Activated CD4-positive, alpha-beta T cell treated with anti-CD3 and anti-CD28 coated beads, Interleukin-2, amount 50 U/mL, for 16 hours (primary cell): ENCODE data around the gene MCEMP1.
"Not testable (repeated sequence)": the region's sequence is repeated elsewhere in the genome, so short reads cannot be mapped to it uniquely, and the experiment has no call there.

Experiments used
- DNase-seq: peaks from one replicate; pipeline ENCODE4 v3.0.0-alpha.2; 2020

The MCEMP1 gene

DNA sequence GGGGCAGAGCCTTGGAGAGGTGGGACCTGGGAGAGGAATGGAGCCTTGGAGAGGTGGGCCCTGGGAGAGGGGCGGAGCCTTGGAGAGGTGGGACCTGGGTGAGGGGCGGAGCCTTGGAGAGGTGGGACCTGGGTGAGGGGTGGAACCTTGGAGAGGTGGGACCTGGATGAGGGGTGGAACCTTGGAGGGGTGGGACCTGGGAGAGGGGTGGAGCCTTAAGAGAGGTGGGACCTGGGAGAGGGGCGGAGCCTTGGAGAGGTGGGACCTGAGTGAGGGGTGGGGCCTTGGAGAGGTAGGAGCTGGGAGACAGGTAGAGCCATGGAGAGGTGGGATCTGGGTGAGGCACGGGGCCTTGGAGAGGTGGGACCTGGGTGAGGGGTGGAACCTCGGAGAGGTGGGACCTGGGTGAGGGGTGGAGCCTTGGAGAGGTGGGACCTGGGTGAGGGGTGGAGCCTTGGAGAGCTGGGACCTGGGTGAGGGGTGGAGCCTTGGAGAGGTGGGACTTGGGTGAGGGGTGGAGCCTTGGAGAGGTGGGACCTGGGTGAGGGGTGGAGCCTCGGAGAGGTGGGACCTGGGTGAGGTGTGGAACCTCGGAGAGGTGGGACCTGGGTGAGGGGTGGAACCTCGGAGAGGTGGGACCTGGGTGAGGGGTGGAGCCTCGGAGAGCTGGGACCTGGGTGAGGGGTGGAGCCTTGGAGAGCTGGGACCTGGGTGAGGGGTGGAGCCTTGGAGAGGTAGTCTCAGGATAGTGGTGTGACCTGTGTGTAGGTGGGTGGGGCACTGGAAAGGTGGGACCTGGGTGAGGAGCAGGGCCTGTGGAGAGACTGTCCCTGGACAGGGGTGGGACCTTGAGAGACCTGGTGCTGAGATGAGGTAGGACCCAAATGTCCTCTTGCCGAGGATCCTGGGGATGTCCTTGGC lies 33.0 kb upstream of the MCEMP1 start:
- not testable (repeated sequence) for DNase-seq

DNA sequence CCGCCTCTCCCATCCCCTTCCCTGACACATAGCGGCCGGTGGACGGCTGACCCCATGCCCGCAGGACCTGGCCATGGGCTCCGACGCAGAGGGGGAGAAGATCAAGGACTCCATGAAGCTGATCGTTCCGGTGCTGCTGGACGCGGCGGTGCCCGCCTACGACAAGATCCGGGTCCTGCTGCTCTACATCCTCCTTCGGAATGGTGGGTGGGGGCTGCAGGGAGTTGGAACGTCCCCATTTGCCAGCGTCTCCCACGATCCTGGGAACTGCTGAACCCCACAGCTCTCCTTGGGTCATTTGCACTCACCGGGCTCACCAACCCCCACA lies 32.4 kb upstream of the MCEMP1 start:
- no peak for DNase-seq

DNA sequence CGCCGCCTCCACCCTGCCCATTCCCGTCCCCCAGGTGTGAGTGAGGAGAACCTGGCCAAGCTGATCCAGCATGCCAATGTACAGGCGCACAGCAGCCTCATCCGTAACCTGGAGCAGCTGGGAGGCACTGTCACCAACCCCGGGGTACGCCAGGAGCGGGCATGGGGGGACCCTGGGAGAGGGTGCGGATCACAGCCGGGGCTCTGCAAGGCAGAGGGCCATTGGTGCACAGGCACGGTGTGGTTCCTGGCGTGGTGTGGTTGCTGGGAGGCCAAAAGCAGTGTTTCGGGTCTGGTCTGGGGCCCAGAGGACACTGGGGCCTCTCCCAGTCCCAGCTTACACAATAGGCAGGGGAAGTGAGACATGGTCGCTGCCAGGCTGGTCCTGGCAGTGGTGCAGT lies 31.7 kb upstream of the MCEMP1 start:
- no peak for DNase-seq

DNA sequence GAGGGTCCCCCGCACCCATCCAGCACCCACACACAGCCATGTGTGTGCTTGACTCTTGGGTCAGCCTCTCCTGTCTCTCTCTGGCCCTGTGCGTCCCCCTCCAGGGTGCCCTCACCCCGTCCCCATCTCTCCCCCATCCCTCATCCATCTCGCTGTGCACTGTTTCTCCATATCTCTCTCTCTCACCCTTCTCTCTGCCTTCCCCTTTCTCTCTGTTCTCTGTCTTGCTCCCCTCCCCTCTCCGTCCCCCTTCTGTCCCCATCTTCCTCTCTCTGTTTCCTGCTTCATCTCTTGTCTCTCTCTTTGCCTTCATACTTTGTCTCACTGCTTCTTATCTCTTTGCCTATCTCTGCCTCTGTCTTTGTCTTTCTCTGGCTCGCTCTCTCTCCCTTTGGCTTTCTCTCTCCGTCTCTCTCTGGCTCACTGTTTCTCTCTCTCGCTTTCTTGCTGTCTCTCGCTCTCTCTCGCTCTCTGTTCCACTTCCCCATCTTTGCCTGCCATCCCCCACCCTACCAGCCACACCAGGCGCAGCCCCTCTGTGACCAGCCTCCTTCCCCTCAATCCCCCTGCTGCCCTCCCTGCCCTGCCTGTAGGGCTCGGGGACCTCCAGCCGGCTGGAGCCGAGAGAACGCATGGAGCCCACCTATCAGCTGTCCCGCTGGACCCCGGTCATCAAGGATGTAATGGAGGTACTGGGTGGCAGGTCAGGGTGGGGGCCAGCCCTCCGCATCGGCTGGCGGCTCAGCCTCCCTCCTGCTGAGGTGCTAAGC lies 31.0 kb upstream of the MCEMP1 start:
- no peak for DNase-seq

DNA sequence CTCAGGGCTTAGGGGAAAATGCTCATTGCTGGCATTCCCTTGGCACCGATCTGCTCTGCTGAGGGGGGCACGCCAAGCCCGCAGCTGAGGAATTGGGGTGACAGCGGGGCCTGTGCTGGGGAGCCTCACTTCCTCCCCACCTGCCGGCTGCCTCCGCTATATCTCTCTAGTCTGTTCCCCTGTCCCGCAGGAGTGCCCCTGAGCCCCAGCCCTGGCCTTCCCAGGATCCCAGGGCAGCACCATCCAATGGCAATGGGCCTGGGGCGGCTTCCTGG lies 30.5 kb upstream of the MCEMP1 start:
- no peak for DNase-seq

DNA sequence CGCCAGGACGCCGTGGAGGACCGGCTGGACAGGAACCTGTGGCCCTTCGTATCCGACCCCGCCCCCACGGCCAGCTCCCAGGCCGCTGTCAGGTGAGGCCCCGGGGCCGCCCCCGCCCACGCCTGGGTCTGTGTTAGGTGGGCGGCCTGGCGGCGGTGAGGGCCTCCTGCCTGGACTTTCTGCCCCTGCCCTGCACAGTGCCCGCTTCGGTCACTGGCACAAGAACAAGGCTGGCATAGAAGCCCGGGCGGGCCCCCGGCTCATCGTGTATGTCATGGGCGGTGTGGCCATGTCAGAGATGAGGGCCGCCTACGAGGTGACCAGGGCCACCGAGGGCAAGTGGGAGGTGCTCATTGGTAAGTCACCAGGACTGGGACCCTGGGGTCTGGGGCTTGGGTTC lies 29.7 kb upstream of the MCEMP1 start:
- DNase-seq: no peak

DNA sequence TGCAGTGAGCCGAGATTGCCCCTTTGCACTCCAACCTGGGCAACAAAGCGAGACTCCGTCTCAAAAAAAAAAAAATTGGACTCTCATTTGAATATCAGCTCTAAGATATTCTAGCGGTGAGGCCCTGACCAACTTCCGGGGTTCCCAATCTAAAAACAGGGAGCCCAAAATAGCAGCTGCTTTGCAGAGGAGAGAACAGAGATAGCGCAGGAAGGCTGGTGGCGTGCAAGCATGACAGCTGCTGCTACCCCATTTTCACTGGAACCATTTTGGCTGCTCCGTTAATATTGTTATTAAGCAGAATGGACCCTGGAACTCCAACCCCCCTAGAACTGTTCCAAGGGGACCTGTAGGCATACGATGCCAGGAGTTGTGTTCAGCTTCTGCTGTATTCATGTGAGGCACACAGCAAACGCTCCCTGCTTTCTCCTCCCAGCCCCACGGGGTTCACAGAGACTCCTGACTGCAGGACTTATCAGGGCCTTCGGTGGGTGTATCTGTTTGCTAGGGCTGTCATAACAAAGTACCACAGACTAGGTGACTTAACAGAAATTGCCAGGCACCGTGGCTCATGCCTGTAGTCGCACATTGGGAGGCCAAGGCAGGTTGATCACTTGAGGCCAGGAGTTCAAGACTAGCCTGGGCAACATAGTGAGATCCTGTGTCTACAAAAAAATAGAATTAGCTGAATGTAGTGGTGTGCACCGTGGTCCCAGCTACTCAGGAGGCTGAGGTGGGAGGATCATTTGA lies 28.4 kb upstream of the MCEMP1 start:
- no peak for DNase-seq

DNA sequence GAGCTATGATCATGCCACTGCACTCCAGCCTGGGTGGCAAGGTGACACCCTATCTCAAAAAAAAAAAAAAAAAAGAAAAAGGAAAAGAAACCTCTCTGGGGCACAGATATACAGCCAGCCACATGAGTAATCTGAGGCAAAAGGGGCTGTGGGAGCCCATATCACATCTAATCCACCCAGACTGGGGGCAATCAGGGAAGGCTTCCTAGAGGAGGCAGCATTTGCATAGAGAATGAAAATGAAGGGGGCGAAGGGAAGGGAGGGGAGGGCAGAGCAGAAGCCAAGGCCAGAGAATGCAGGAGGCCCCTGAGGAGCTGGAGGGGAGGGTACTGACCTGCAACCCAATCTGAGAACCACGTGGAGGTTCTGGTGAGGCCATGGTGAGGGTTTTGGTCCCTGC lies 26.7 kb upstream of the MCEMP1 start:
- DNase-seq: no peak

DNA sequence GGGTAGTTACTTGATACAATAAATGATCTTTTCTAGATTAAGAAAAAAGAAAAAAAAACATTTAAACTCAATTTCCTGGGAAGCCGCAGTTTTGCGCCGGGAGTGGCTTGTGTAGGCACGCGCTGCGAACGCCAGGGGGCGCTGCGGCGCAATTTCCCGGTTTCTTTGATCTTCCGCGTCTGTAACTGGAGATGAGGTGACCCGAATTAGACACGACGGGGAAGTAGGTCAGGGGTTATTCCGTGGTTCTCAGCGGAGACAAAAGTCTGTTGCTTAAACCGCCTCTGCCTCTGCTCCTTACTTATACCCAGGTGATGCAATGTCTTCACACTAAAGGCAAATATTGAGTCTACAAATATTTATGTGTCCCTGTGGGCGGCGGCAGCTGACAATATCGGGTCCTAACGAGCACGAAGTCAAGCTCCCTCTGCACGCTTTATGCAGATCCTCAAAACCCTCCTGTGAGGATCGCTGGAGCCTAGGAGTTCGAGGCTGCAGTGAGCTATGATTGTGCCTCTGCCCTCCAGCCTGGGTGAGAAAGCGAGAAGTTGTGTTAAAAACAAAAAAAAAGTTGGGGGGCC lies 24.7 kb upstream of the MCEMP1 start:
- DNase-seq: peak; percentile 82

DNA sequence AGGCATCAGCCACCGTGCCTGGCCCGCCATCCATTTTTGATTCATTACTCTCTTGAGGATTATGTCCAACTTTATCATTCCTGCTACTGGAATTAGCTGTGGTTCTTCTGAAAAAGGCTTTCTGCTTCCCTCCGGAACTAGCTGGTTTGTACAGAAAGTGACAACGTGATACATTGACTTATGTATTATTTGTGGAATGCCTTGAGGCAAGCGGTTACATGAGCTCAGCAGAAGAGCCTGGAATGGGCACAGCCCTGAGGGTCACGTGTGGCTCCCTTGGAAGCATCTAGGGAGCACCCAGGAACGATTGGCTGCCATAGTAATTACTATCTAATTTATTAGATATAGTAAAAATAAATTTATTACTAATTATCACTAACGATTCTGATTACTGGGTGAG lies 22.5 kb upstream of the MCEMP1 start:
- DNase-seq: no peak

DNA sequence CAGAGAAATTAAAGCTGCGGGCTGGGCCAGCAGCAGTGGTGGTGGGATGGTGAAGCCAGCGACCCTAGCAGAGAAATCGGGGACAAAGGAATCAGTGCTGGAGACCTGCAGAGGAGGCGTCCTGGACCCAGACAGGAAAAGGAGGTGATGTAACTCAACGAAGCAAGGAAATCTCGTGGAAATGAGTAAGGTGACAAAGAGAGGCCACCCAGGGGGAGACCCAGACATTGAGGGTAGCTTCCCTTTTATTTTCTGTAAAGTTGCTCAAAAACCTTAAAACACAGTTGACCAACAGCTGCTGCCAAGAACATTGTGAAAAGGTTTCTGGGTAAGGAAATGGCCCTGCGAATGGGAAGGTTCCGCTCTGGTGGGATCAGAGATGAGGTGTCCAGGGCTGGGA lies 21.3 kb upstream of the MCEMP1 start:
- DNase-seq: no peak

DNA sequence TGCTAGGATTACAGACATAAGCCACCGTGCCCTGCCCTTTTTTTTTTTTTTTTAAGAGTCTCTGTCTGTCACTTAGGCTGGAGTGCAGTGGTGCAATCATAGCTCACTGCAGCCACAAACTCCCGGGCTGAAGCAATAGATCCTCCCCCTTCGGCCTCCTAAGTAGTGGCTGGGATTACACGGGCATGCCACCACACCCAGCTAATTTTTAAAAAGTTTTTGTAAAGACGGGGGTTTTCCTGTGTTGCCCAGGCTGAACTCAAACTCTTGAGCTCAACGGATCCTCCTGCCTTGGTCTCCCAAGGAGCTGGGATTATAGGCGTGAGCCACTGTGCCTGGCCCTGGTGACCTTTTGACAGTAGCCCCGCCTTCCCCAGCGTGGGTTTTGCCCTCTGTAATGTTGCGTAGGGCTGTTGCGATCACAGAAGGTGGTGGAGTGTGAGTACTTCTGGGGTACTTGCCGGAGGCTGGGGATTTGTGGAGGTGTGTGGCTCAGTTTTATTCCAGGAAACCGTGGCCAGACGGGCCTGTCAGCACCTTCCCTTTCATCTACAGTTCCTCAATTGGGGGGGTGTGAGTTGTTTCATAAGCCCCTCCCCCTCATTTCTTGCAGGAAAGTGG lies 19.6 kb upstream of the MCEMP1 start:
- no peak for DNase-seq

DNA sequence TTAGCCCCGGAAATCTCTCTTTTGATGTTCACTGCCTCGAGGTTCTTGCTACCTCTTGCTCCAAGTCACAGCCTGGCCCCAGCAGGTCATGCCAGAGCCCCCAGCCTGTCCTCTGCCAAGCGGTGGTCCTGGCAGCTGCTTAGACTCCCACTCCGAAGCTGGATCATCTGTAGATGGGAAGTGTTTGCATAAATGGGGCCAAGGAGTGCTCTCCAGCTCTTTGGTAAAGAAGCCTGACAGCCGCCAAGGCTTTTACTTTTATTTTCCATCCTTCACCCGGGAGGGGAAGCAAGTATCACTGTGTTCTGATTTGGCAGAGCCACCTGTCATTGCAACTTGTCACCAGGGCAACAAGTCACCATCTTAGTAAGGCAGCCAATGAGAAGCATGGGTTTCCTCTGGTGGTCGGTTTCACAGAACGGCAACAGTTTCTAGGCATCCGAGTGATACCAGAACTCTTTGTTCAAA lies 18.6 kb upstream of the MCEMP1 start:
- peak; percentile 68 for DNase-seq

DNA sequence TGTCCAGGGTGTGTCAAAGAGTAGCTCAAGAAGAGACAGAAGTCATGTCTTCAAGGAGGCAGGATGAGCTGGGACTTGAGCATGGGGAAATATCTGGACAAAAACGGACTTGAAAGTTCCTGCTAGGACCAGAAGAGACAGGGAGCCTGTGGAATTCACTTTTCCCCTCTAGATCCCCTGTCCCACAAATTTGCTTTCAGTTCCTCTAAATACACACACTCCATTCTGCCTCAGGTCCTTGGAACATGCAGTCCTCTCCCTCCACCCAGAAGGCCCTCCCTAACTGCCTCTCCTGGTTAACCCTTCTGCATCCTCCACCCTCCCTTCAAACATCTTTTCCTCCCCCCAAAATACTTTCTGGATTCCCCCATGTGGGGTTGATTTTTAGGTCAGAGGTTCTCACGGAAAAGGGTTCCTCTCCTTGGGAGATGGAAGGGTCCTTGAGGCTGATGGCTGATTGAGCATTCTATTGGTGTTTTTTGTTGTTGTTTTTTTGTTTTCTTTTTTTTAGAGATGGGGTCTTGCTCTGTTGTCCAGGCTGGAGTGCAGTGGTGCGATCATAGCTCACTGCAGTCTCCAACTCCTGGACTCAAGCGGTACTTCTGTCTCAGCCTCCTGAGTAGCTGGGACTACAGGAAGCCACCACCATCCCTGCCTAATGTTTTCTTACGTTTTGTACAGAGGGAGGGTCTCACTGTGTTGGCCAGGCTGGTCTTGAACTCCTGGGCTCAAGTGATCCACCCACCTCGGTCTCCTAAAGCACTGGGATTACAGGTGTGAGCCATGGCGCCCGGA lies 14.9 kb upstream of the MCEMP1 start:
- no peak for DNase-seq

DNA sequence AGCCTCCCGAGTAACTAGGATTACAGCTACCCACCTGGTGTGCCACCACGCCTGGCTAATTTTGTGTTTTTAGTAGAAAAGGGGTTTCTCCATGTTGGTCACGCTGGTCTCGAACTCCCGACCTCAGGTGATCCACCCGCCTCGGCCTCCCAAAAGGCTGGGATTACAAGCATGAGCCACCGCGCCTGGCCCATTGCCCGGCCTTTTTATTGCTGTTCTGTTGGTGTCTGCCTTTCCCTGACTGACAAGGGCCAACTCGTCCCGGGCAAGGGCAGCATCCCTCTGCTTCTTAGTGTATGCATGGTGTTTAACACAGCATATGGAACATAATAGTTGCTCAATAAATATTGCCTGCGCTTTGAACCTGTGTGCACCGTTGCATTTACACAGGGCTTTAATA lies 14.2 kb upstream of the MCEMP1 start:
- DNase-seq: no peak

DNA sequence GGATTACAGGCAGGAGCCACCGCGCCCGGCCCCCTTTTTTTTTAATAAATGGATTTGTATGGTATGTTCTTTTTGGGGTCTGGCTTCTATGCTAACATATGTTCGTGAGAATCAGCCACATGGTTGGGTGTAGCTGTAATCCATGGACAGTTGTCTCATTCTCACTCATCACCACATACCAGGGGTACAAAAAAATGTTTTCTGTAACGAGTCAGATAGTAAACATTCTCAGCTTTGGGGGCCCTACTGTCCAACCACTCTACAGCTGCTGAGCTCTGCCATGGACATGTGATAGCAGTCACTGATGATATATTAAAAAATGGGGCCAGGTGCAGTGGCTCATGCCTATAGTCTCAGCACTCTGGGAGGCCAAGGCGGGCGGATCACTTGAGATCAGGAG lies 13.2 kb upstream of the MCEMP1 start:
- no peak for DNase-seq

DNA sequence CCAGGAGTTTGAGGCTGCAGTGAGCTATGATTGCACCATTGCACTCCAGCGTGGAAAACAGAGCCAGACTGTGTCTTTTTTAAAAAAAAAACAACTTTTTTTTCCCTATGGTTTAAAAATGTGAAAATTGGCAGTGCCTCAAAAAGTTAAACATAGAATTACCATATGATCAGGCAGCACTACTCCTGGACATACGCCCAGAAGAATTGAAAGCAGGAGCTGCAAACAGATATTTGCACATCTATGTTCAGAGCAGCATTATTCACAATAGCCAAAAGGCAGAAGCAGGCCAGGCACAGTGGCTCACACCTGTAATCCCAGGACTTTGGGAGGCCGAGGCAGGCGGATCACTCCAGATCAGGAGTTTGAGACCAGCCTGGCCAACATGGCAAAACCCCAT lies 11.8 kb upstream of the MCEMP1 start:
- no peak for DNase-seq

DNA sequence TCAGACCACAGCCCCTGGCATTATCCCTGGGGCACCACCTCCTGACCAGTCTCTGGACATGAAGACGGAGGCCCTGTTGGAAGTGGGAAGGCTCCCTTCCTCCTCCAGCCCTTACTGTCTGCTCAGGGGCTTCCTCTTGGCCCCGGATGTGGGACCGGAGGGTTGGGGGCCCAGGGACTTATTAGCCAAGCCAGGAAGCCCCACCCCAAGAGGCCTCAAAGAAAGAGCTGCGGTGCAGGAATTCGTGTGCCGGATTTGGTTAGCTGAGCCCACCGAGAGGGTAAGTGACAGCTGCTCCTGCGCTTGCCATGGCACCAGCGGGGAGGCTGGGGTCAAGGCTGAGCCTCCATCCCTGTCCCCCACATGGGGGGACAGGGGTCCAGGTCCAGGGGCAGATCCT lies 8.0 kb upstream of the MCEMP1 start, which contains the start of gene RETN:
Gene RETN, plus strand, starts transcription at position 208 of the 400 bp plus-strand sequence. CDS start 278 bp downstream, outside the sequence.
- no peak for DNase-seq

DNA sequence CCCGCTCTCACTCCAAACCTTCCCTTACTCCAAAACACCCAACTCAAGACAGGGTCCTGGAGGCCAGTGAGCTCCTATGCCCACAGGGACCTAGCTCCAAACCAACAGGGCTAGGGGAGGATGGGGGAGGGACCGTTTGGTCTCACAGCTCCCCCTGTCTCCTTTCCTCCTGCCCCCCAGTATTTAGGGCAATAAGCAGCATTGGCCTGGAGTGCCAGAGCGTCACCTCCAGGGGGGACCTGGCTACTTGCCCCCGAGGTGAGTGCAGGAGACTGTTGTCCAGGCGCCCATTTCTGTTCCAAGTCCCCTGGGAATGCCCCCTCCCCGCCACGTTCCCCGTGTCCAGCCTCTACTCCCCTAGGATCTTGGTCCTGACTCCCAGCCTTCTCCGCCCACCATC lies 7.2 kb upstream of the MCEMP1 start:
- DNase-seq: no peak

DNA sequence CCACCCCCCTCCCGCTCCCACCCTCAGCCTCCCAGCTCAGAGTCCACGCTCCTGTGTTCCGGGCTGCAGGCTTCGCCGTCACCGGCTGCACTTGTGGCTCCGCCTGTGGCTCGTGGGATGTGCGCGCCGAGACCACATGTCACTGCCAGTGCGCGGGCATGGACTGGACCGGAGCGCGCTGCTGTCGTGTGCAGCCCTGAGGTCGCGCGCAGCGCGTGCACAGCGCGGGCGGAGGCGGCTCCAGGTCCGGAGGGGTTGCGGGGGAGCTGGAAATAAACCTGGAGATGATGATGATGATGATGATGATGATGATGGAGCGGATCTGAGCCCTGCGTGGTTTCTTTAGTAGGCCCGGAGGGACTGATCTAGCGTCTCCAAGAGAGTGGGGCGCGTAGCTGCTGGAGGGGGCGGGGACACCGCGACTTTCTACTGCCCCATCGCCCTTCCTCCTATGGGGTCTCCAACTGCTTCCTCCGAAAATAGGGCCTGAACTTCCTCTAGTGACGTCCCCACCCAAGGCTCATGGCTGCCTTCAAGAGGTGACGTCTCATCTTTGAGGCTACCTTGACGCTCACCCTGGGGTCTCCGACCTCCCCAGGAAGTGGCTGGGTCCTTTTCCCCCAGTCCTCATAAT lies 6.6 kb upstream of the MCEMP1 start:
- DNase-seq: no peak

DNA sequence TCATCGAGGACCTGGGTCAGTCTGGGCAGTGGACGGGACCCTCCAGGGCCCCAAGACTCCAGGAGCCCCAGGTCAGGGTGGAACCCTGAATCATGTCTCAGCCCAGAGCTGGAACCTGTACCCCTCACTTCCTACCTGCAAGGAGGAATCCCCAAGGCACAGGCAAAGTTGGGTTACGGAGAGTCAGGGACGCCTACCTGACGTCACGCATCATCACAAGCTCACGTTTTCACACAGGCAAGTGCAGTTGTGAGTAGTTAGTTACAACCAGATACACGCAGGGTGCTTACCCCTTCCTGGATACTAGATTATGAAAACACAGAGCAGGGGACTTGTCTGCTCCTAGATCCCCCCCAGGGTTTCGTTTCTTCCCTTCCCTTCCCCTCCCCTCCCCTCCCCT lies 6.1 kb upstream of the MCEMP1 start:
- no peak for DNase-seq

DNA sequence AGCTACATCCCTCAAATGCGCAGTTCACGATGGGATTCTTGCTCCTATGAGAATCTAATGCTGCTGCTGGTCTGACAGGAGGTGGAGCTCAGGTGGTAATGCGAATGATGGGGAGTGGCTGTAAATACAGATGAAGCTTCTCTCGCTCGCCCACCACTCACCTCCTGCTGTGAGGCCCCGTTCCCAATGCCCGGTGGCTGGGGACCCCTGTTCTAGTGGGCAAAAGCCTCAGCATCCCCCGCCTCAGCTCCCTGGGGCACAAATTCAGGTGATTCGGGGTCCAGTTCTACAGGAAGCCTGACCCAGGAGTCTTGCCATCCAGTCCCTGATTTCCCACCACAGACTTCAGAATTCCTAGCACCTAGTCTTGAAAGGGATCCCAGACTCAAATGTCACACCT lies 4.4 kb upstream of the MCEMP1 start:
- no peak for DNase-seq
